A549 treated with ZK216348 at 1 μM for 4 hours (cell line): ENCODE results near the gene RNF123. TPM values are rescaled to one million over a fixed set of nuclear protein-coding genes. Genes with fewer than 3 reads are reported as not detected.

Experiments used
- total RNA-seq: library from RNA; stranded (reverse); fragments of 200-300 nt; extraction: Qiagen RNA extraction; gene quantifications from 5 replicates; pipeline ENCODE4 v1.2.3, GENCODE V29; 2022; ENCODE audit warnings: low read depth

RNF123 gene
- 8.5 to 19.3 TPM (median 15.2 TPM) in 5 replicates for total RNA-seq

DNA sequence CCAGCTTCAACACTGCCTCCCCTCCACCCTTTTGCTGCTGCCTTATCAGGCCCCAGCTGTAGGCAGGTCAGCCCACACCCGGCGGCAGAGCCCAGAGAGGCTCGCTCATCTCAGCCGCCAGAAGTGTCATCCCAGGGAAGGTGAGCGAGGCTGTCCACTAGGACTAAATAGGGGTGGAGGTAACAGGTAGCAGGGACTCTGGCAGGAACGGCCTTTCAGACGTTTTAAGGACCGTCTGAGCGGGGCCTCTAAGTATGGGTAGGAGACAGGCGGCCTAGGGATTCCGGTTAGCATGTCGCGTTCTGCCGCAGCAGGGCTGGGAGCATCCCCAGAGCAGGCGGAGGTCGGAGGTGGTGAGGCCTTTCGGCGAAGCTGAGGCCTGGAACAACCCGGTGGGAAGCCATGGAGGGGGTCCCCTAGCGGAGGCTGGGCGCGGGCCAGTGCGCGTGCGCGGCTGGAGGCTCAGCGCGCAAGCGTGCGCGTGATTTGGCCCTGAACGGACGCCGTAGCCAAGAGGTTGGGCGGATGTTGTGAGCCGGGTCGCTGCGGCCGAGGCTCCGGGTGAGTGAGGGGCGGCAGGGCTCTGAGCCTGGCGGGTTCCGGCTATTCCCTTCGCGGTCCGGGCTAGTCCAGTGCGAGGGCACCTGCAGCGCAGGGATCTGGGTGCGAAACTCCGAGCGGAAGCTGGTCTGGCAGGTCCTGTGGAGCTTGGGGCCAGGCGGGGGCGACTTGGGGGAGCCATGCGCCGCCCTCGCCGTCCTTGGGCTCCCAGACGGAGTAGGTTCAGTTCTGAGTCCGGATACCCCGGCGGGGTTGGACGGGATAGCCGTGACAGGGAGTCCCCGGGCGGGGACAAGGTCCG, at the start of gene RNF123, which contains the start of gene MST1:
TSS of gene RNF123 (plus strand) at position 512 of the 862 bp plus-strand sequence. CDS start 1,609 bp downstream, outside the sequence.
TSS of gene MST1 (minus strand) at position 429 of the 862 bp plus-strand sequence. CDS start 783 bp downstream, outside the sequence.

DNA sequence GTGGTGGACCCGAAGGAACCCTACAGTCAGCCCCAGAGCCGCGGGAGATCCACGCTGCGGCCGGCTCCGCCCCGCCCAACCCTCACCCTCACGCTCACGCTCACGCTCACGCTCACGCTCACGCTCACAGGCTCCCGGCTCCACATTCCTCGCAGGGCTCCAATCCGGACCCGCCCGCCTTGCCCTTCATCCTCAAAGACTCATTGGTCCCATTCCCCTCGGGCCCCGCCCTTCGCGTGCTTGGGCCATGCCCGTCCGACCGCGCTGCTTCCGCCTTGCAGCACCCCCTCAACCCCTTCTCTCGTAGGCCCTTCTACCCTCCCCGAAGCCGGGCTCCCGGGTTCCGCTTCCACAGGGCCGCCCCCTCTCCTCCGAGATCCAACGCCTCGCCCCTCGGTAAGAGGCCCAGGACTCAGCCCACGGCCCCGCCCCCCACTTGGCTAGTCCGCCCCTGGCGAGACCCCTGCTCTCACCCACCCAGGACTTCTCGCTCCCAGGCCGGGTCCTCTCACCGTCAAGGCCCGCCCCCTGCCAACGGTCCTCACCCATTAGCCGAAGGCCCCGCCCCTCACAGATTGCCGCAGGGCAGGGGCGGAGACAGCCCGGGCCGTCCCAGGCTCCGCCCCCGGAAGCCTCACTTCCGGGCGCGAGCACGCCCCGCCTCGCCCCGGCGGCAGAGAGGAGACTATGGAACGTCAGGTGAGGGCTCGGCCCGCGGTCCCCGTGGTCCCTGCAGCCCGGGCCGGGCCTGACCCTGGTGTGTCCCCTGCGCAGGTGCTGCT, 15.5 kb upstream of the RNF123 start, which contains the start of gene APEH:
TSS of gene APEH (plus strand) at position 637 of the 782 bp plus-strand sequence. CDS start at position 688, 51 bp downstream.

DNA sequence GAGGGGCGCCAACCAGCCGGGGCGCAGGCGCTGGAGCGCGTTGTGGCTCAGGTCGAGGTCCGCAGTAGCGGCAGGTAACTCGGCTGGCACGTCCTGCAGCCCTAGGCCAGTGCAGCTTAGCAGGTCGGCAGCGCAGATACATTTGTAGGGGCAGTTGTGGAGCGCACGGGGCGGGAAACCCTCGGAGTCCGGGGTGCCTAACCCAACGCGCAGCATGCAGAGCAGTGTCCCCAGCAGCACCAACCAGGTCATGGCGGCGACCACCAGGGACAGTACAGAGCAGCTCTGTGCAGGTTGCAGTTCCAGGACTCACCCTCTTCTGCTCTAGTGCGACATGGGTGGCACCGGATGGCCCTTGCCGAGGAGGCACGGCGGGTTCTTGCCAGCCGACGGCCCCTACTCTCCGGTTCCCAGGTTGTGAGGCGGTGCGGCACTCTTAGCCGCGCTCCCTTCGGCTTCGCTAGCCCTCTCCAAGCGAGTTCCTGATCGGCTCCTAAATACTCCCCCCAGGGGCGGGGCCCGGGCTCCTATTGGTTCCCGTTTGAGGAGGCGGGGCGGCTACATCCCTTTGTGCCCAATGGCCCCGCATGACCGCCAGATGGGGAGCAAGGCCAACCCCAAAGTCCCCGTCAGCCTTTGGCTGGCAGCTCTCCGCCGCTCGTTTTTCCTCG, 30.0 kb downstream of the RNF123 start, which contains the start of gene AMIGO3:
TSS of gene AMIGO3 (minus strand) at position 471 of the 671 bp plus-strand sequence. CDS start at position 252, 219 bp downstream.

DNA sequence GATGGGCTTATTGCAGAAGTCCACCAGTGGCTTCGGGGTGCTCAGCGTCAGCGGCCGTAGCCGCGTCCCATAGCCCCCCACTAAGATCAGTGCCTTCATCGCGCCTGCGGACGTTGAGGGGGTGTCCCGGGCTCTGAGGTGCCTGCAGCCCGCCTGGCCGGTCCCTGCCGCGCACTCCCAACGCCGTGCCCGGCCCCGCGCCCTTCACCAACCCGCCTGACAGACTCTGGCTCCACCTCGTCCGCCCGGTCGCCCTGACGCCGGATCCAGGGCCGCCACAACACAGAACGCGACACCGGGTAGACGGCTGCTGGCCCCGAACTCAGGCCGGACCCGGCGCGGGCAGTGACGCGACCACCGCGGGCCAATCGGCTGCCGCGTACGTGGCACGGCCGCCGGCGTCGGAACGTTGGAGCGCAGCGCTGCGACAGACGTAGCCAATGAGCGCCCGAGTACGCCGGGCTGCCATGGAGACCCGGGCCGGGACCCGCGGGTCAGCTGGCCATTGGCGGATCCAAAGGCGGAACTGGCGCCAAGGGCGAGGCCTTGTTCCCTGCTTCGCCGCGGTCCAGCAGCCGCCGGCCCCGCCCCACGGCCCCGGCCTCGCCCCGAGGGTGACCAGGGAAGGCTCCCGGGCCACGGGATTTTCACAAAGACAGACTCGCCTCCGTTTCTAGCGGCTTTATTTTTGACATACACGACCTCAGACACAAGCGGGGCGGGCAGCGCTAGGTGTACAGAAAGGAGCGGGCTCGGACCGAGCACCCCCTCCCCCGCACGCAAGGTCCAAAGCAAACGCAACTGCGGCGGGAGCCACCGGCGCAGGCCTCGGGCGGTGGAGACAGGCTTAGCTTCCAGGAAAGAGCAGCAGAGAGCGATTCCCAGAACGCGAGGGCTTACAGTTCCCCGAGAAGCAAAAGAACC, 34.5 kb downstream of the RNF123 start, which contains the start of gene GMPPB:
TSS of gene GMPPB (minus strand) at position 324 of the 924 bp plus-strand sequence. CDS start at position 99, 225 bp downstream.

Other genes with a start within 250 kb of the RNF123 start
- gene DAG1, start 219.3 kb upstream of the RNF123 start, total RNA-seq, result 42.1 to 67.0 TPM (median 56.9 TPM) in 5 replicates
- 0.04 to 0.16 TPM (median 0.16 TPM) in 5 replicates for gene BSN, start 135.1 kb upstream of the RNF123 start, total RNA-seq
- 51.1 to 72.3 TPM (median 65.1 TPM) in 5 replicates for gene APEH, start 15.2 kb upstream of the RNF123 start, total RNA-seq
- gene MST1, start 83 bp upstream of the RNF123 start, total RNA-seq, result 1.4 to 2.1 TPM (median 1.5 TPM) in 5 replicates
- gene AMIGO3, start 30.1 kb downstream of the RNF123 start, total RNA-seq, result 0.18 to 1.1 TPM (median 0.66 TPM) in 4 of 5 replicates, not detected in the other
- 11.8 to 21.7 TPM (median 19.3 TPM) in 5 replicates for gene GMPPB, start 34.4 kb downstream of the RNF123 start, total RNA-seq
- 13.7 to 26.5 TPM (median 21.9 TPM) in 5 replicates for gene IP6K1, start 97.0 kb downstream of the RNF123 start, total RNA-seq
- gene CDHR4, start 110.3 kb downstream of the RNF123 start, total RNA-seq, result 0.13 to 0.35 TPM (median 0.23 TPM) in 5 replicates
- gene INKA1, start 113.7 kb downstream of the RNF123 start, total RNA-seq, result 1.1 to 3.0 TPM (median 2.3 TPM) in 5 replicates
- gene UBA7, start 124.4 kb downstream of the RNF123 start, total RNA-seq, result 0.47 to 1.1 TPM (median 0.54 TPM) in 5 replicates
- 10.9 to 14.9 TPM (median 13.2 TPM) in 5 replicates for gene TRAIP, start 167.0 kb downstream of the RNF123 start, total RNA-seq
- gene CAMKV, start 180.3 kb downstream of the RNF123 start, total RNA-seq, result 0.26 to 0.77 TPM (median 0.45 TPM) in 5 replicates
- gene MST1R, start 214.3 kb downstream of the RNF123 start, total RNA-seq, result 6.0 to 9.9 TPM (median 7.4 TPM) in 5 replicates
- 4.2 to 9.1 TPM (median 8.5 TPM) in 5 replicates for gene MON1A, start 240.3 kb downstream of the RNF123 start, total RNA-seq